KMS-11 (cell line): ENCODE data around the gene GIMAP2.

ENCODE experiments used
- H2AFZ ChIP-seq: fragments of 200-600 bp; sonication (generic); 2 replicates; pipeline ENCODE4 v1.6.1; 2016; ENCODE audit warnings: antibody characterized with exemption, mixed run types, low read depth
- H3K27ac ChIP-seq: fragments of 200-600 bp; sonication (generic); 2 replicates; pipeline ENCODE4 v1.6.1; 2016; ENCODE audit warnings: mild to moderate bottlenecking, mixed run types
- H3K27me3 ChIP-seq: fragments of 200-600 bp; sonication (generic); 2 replicates; pipeline ENCODE4 v1.6.1; 2017; ENCODE audit warnings: mild to moderate bottlenecking, low read depth, mixed run types, moderate library complexity; ENCODE audit not compliant: insufficient read depth
- H3K36me3 ChIP-seq: fragments of 200-600 bp; sonication (generic); 2 replicates; pipeline ENCODE4 v1.6.1; 2017; ENCODE audit warnings: mild to moderate bottlenecking, mixed run types; ENCODE audit not compliant: insufficient read depth
- H3K4me1 ChIP-seq: fragments of 200-600 bp; sonication (generic); 2 replicates; pipeline ENCODE4 v1.6.1; 2016; ENCODE audit warnings: mild to moderate bottlenecking, low read depth, mixed run types; ENCODE audit not compliant: poor library complexity, severe bottlenecking
- H3K4me2 ChIP-seq: fragments of 200-600 bp; sonication (generic); 2 replicates; pipeline ENCODE4 v1.7.0; 2016; ENCODE audit warnings: mild to moderate bottlenecking, mixed run types
- H3K4me3 ChIP-seq: fragments of 200-600 bp; sonication (generic); IDR thresholded peaks from 2 replicates; pipeline ENCODE4 v1.6.1; 2017; ENCODE audit warnings: low read depth, low read length, mixed read lengths; ENCODE audit not compliant: insufficient read depth
- H3K79me2 ChIP-seq: fragments of 200-600 bp; sonication (generic); 2 replicates; pipeline ENCODE4 v1.6.1; 2016; ENCODE audit warnings: low read depth, mixed run types; ENCODE audit not compliant: insufficient read depth
- H3K9ac ChIP-seq: fragments of 200-600 bp; sonication (generic); 2 replicates; pipeline ENCODE4 v1.6.1; 2016; ENCODE audit warnings: mild to moderate bottlenecking, mixed run types
- H4K20me1 ChIP-seq: fragments of 200-600 bp; sonication (generic); 2 replicates; pipeline ENCODE4 v1.6.1; 2016; ENCODE audit warnings: mild to moderate bottlenecking, mixed run types; ENCODE audit not compliant: insufficient read depth
- TF ChIP-seq, protein P1 (sequence below): fragments of 200-600 bp; sonication (generic); conservative IDR thresholded peaks from 2 replicates; pipeline ENCODE4 v1.6.1; 2017; ENCODE audit warnings: low read depth, mild to moderate bottlenecking, antibody characterized with exemption, low read length, moderate library complexity, mixed read lengths

Gene GIMAP2

DNA sequence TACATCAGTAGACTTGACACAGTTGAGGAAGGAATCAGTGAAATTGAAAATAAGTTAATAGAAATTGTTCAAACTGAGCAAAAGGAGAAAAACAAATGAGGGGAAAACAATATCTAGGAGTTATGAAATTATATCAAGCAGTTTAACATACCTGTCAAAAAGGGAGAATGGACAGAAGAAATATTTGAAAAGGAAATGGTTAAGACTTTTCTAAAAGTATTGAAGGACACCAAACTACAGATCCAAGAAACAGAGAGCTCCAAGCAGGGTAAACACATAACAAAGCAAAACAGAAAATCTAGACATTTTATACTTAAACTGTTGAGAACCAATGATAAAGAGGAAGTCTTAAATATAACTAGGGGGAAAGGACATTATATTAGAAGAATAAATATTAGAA is 43.1 kb downstream of the GIMAP2 start:
- Histone ChIP-seq H3K27ac (no peak overlapping the region), H3K4me1 (no peaks in the 10 kb centered on the region), H4K20me1 (no peaks in the 10 kb centered on the region), H3K4me3 (no peak overlapping the region), H3K79me2 (no peaks in the 10 kb centered on the region), H3K9ac (no peak overlapping the region), H3K36me3 (no peaks in the 10 kb centered on the region), H3K27me3 (no peaks in the 10 kb centered on the region), H3K4me2 (no peak overlapping the region), H2AFZ (no peak overlapping the region)
- TF ChIP-seq, protein P1, sequence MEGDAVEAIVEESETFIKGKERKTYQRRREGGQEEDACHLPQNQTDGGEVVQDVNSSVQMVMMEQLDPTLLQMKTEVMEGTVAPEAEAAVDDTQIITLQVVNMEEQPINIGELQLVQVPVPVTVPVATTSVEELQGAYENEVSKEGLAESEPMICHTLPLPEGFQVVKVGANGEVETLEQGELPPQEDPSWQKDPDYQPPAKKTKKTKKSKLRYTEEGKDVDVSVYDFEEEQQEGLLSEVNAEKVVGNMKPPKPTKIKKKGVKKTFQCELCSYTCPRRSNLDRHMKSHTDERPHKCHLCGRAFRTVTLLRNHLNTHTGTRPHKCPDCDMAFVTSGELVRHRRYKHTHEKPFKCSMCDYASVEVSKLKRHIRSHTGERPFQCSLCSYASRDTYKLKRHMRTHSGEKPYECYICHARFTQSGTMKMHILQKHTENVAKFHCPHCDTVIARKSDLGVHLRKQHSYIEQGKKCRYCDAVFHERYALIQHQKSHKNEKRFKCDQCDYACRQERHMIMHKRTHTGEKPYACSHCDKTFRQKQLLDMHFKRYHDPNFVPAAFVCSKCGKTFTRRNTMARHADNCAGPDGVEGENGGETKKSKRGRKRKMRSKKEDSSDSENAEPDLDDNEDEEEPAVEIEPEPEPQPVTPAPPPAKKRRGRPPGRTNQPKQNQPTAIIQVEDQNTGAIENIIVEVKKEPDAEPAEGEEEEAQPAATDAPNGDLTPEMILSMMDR: no peak

DNA sequence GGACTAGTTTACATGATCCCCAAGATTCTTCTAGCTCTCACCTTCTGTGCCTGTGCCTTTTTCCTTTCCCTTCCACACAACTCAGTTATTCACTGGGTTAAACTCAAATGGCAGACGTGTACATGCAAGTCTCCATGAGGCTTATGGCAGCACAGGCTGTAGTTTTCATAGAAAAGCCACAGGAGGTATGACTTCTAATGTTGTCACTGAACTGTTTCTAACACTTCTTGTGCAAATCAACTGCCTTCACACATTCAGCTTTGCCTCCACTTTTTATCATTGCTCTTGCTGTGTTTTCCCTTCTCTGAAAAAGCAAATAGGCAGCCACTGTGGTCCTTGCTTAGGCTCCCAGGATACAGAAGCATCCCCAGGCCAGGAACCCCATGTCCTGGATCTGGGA is 46.4 kb downstream of the GIMAP2 start:
- Histone ChIP-seq H3K4me1 (no peaks in the 10 kb centered on the region), H3K4me3 (no peak overlapping the region), H4K20me1 (no peaks in the 10 kb centered on the region), H3K79me2 (no peaks in the 10 kb centered on the region), H3K27ac (no peak overlapping the region), H3K4me2 (no peak overlapping the region), H3K9ac (no peak overlapping the region), H3K36me3 (no peaks in the 10 kb centered on the region), H3K27me3 (no peaks in the 10 kb centered on the region), H2AFZ (no peak overlapping the region)
- TF ChIP-seq, protein P1: no peak

DNA sequence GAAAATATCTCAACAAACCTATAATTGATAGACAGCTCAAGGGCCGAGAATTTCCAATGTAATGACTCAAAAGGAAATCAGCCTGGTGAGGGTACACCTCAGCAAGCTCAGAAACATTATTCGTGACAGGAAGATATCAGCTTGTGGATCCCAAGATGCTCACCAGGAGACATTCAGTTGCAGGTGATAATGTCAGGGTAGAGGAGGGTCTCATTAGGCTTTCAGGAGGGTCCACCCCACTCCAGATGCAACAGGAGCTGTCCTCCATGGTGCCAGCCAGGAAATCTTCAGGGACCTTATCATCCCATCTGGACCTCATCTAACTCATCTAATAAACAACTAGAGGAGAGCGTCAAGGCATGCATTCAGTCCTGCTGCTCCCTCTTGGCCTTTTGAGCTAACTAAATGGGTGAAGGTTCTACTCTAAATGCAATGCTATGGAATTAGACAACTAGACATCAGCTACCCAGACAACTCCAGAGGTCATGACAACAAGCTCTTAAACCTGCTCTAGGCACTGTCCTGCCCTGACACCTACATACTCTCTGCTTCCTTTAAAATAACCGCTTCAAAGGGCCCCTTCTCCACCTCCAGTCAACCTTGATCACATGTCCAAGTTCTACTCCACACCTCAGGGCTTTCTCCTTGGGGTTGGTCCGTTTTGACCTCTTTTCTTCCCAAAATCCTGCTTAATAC is 47.4 kb downstream of the GIMAP2 start:
- Histone ChIP-seq H3K27me3 (no peaks in the 10 kb centered on the region), H3K4me2 (no peak overlapping the region), H3K4me1 (no peaks in the 10 kb centered on the region), H3K27ac (no peak overlapping the region), H3K79me2 (no peaks in the 10 kb centered on the region), H3K4me3 (no peak overlapping the region), H2AFZ (no peak overlapping the region), H3K9ac (no peak overlapping the region), H3K36me3 (no peaks in the 10 kb centered on the region), H4K20me1 (no peaks in the 10 kb centered on the region)
- TF ChIP-seq, protein P1: no peak

DNA sequence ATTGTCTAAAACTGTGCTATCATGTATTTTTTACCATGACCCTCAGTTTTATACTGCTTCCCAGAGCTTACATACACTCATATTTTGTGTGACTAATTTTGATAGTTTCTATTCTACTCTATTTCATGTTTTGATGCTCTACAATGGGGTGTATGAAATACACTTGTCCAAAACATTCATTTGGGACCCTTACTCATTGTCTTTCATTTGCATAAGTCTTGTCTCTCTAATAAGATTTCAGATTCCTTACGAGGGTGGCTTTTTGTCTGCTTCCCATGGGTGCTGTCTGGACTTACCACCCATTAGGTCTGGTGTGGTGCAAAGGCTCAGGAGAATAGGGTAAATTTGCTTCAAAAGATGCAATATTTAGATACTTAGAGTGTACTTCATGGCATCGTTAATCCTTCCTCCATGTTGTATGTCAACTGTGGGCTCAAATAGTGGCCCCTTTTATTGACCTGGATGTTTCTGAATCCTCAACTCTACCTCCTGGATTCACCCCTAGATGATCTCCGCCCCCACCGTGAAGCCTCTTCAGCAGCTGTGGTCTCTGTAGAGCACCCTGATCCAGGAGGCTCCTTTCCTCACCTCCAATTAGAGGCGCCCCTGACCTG is 48.1 kb downstream of the GIMAP2 start:
- Histone ChIP-seq H3K4me3 (no peak overlapping the region), H2AFZ (no peak overlapping the region), H3K4me1 (no peaks in the 10 kb centered on the region), H3K79me2 (no peaks in the 10 kb centered on the region), H3K27me3 (no peaks in the 10 kb centered on the region), H3K27ac (no peak overlapping the region), H3K36me3 (no peaks in the 10 kb centered on the region), H4K20me1 (no peaks in the 10 kb centered on the region), H3K9ac (no peak overlapping the region), H3K4me2 (no peak overlapping the region)
- TF ChIP-seq, protein P1: no peak
